Measurements from ENCODE around the gene CACHD1.
"Not testable (repeated sequence)": the region's sequence is repeated elsewhere in the genome, so short reads cannot be mapped to it uniquely, and the experiment has no call there.

Gene CACHD1

GRCh38 chr1:64584479-64584878 lies 114.5 kb downstream of the CACHD1 start:
- no peak for DNase-seq (ENCODE audit: low spot score)

DNA sequence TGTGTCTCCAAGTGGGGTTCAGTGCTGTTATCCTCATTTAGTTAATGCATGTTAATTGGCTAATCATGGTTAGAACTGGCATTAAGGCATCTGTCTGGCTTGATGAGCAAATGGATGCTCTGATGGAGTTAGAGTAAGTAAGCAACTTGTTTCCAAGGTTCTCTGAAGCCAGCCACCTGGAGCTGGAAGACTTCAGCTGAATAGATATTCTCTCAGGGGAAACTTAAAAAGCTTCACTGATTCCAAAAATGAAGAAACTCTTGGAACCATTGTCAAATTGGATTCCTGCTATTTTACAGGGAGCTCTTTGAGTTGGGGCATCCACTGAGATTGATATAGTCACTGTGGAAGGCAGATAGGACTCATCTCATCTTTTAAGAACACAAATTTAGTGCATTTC lies 118.9 kb downstream of the CACHD1 start:
- no peak for DNase-seq (ENCODE audit: low spot score)

- no peak for DNase-seq (ENCODE audit: low spot score)
Observed at GRCh38 chr1:64590316-64590715, 120.4 kb downstream of the CACHD1 start.

GRCh38 chr1:64594446-64594845 lies 124.5 kb downstream of the CACHD1 start:
- no peak for DNase-seq (ENCODE audit: low spot score)

DNA sequence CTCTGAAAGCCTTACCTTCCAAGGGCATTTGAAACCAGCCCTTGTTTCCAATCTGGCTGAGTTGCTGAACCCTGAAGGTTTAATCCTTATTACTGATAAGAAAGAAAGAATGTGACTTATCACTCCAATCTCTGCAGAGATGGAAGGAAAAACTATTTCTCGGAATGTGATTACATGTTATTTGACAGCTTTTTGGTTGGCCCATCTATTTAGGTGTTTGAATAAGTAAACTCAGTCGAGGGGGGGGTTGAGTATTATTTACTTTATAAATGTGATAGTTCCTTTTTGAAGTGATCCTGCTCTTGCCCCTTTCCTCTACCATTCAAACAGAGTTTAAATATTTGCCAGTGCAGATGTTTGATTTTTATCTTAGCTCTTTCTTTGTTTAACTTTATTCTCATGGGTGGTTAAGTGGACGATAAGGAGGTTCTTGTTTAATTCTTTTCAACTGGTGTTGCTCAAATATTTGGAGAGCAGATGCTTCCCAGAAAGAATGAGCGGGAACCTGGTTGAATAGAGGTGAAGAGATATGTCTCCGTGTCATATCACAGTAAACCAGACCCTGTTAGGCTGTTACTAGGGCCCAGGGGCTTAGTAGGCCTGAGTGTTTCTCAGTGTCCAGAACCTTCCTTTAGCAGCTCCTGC lies 126.1 kb downstream of the CACHD1 start:
- no peak for DNase-seq (ENCODE audit: low spot score)

DNA sequence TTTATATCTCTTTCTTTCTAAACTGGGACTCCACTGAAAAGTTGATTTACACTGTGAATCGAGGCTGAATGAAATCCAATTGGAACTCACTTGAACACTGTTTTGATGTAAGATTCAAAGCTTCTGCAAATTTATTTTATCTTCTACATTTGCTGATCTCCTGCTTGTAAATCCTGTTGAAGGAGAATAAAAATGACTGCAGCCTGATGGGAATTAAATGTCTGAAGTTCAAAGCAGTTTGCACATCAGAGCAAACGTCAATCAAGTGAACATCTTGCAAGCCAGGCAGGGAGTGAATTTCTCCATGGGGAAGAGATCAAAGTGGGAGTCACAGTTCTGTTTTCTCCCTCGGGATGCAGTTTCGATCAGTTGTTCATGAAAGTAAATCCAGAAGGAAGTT lies 127.2 kb downstream of the CACHD1 start:
- no peak for DNase-seq (ENCODE audit: low spot score)

DNA sequence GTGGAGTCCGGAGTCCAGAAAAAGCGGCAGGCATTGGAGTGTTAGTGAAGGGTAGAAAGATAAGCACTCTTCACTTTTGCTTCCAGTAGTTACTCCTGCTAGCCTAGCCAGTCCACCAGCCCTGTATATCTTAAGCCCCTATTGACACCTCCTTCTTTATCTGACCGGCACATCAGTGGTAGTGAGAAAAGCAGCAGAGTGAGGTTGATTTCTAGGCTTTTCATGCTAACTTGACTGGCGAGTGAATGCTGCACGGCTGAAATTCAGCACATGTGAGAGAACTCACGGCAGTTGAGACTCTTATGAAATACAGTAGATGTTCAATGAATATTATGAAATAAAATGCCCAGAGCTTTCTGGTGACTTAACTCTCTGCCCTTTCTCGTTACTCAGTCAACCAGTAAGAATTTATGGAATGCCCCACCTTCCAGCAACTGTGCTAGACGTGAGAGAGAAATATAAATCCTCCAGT lies 128.2 kb downstream of the CACHD1 start:
- peak; percentile 11 for DNase-seq (ENCODE audit: low spot score)

DNA sequence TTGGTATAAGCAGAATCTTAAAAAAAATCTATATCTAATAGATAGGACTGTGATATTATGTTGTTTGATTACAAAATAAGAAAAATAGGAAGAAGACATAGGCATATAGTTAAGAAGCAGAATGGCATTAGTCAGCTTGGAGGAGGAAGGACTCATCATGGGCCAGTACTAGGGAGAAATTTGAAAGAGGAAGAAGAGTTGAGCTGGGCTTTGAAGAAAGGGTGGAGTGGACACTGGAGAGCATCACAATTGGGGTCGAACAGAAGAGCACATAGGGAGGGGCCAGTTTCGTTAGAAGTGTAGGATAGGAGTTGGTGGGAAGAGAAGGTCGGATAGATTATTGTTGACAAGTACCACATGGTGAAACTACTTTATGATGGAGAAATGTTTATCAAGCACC lies 129.3 kb downstream of the CACHD1 start:
- no peak for DNase-seq (ENCODE audit: low spot score)

DNA sequence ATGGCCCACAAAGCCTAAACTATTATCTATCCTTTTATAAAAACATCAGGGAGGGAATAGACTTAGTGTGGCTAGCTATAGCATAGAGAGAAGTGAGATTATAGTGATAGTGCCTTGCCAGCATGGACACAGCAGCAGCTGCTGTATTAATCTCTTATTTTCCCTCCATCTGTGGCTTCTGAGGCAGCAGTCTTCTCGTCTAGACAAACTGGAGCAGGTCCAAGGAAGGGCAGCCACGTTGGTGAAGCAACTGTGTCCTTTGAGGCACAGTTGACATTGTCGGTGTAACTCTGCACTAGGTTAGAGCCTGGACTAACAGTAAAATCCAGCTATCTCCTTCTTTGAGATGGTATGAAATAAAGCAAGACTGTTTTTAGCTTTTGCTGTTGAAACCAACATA lies 131.3 kb downstream of the CACHD1 start:
- DNase-seq (ENCODE audit: low spot score) = no peak

DNA sequence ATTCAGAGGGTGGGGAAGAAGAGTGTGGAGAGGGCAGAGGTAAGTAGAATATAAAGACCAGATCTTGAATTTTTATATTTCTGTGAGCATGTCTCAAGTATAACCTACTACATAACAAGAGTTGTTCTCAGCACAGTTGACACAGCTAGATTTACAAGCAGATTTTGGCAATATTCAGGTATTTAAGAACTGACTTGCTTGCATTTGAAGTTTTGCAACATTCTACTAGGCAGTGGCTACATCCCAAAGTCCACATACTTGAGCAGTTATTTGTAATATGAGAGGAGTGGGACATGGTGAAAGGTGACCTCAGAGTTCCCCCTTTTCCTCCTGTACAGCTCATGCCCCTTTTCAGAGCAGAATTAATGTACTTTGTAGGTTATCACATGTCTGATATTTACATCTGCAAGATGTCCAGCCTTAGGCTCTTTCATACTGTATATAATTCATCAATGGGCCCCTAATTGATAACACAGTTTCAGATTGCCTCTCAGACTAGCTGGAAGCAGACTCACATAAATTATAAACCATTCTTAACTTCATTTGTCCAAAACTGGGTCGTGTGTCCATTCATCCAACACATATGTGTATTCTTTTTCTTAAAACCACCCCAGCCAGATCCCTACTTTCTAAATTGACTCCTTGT lies 138.2 kb downstream of the CACHD1 start:
- DNase-seq (ENCODE audit: low spot score) = no peak

DNA sequence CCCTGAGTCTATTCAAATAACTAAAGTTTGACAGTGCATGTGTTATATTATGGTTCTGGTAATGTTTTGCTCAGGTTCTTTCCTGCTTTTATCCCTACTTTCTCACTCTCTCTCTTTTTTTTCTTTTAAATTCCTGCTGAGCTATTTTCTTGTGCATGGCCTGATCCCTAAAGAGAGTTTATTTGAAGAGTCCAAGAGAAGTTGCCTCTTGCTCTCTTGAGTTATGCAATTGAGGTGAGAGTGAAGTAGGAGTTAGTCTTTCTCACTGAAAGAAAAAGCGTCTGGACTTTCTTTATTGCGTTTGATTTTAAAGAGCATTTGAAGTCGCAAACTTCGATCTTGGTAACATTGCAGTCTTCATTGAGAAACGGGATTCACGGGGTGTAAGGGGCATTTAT lies 138.7 kb downstream of the CACHD1 start:
- no peak for DNase-seq (ENCODE audit: low spot score)

GRCh38 chr1:64610950-64611349 lies 141.0 kb downstream of the CACHD1 start:
- DNase-seq (ENCODE audit: low spot score) = not testable (repeated sequence)

- DNase-seq (ENCODE audit: low spot score) = no peak
Observed at GRCh38 chr1:64616039-64616438, 146.1 kb downstream of the CACHD1 start.

- DNase-seq (ENCODE audit: low spot score) = no peak
Observed at GRCh38 chr1:64623750-64624191, 153.8 kb downstream of the CACHD1 start.

GRCh38 chr1:64624218-64624713 lies 154.3 kb downstream of the CACHD1 start:
- no peak for DNase-seq (ENCODE audit: low spot score)

DNA sequence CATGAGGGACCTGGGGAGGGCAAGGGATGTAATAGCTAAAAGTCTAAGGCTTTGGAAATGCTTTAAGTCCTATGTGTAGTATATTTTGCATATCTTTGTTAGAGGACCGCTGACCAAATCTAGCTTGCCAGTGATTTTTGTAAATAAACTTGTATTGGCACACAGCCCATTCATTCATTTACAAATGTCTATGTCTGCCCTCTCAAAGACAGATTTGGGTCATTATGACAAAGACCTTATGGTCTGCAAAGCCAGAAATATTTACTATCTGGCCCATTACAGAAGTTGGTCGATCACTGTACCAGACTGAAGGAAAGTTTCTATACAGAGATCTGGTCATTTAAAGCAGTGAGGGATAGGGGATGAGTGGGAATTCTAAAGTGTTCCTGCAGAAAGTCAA lies 154.9 kb downstream of the CACHD1 start:
- DNase-seq (ENCODE audit: low spot score) = no peak

DNA sequence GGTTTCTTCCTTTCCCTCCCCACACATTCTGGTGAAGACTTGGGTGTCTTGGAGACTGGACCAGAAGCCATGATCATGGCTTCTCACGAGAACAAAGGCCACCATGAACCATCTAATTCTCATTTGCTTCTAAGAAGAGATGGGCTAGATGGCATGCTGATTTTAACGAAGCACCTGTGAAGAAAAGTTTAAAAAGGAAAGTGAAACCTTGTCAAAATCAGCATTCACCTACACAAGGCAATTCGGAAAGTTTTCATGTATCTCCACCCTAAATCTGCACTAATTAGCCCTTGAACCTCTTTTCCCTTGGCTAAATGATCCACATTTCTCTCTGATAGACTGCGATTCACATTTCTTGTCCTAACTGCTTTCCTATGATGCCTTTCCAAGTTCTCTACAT lies 160.7 kb downstream of the CACHD1 start:
- no peak for DNase-seq (ENCODE audit: low spot score)

DNA sequence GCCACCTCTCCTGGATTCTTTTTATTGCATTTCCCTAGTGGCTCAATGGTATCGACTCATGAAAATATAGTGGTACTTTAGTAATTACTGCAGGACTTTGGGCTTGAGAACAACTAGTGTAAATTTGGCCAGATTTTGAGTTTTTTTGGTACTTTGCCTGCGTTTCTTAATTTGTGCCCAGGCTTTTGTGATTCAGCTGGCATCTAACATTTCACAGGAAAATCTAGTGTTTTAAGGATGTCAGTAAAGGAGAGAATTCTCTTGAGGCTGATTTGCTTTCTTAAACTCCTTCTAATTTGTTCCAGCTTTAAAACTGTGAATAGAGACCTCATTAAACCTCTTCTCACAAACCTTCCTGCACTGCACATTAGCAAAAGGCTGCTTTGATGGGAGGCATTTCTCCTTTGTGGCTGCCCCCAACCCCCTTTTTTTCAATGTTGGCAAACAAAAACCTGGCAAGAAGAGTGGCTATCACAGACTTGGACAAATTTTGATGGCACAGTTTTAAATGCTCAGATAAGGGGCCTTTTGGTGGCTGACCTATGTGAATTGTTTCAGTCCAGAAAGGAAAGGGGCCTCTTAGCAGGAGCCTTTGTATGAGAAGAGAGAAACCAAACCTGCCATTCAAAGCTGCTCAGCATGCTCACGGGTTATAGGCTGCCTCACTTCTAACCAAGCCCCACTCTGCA lies 161.6 kb downstream of the CACHD1 start:
- DNase-seq (ENCODE audit: low spot score) = no peak

DNA sequence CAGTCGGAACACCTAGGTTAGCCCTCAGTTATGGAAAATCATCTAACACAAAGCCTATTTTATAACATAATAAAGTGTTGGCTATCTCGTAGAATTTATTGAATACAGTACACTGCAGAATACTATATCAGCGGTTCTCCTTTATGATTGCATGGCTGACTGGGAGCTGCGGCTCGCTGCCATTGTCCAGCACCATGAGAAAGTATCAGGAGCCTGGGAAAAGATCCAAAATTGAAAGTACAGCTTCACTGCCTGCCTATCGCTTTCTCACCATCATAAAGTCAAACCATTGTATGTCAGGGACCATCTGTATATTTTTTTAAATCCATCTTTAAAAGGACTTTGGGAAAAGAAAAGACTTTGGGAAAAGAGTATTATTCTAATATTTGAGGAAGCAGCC lies 163.0 kb downstream of the CACHD1 start:
- no peak for DNase-seq (ENCODE audit: low spot score)

DNA sequence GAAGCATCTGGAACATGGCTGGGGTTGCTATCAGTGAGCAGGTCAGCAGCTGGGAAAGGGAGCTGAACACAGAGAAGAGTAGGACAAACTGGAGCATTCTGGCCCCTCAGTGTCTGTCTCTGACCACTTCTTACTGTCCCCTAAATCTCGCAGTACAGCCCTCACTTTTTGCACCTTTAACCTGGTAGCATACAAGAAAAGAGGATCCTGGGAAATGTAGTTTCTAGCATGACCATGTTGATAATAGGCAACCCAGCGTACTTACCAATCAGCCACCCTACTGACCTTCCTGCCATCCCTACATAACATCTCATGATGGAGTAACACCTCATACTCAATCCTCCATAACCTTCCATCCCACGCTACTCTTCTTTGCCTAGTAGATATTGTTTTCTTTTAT lies 175.8 kb downstream of the CACHD1 start:
- DNase-seq (ENCODE audit: low spot score) = no peak

GRCh38 chr1:64650411-64650810 lies 180.5 kb downstream of the CACHD1 start:
- no peak for DNase-seq (ENCODE audit: low spot score)

DNA sequence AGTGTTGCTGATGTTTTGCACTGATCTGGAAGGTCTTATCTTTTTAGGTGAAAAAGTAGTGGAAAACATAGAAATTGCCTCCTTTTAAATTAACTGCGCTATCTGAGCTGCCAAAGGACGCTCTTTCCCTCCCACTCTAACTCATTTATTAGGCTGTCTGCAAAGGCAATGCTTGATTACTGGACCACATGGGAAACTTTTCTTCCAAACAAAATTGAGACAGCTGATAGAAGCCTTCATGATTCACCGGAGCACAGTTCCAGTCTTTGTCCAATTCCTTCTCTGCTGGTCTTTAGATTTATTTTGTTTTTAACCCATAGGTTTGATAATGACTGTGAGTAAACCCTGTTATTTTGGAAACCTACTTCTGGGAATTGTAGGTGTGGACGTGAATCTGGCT lies 181.9 kb downstream of the CACHD1 start:
- no peak for DNase-seq (ENCODE audit: low spot score)

DNA sequence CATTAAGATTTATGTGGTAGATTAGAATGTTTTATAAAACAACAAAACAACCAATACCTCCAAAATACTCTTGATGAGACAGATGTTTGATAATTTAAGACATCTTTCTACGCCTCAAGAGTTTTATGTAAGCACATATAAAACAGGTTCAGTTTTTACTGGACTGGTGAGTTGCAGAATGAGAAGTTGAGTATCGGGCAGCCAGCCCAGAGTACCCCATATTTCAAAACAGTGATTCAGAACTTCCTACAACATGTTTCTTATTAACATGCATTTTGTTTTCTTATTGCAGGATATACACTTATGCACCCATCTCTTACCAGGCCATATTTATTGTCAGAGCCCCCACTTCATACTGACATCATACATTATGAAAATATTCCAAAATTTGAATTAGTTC lies 183.5 kb downstream of the CACHD1 start:
- DNase-seq (ENCODE audit: low spot score) = no peak
